ENCODE data around the gene TMEM184A. TPM values are rescaled to one million over a fixed set of nuclear protein-coding genes. Genes with fewer than 3 reads are reported as not detected.

TMEM184A gene
- total and polyA plus RNA-seq, 7 donors = 0.28 to 60.3 (median 9.3) TPM; not detected in 3

- Histone ChIP-seq H3K27ac (no peak overlapping the region), H3K9me3 (no peaks in the 10 kb centered on the region), H3K4me3 (no peak overlapping the region), H3K36me3 (peaks cover 0 to 12% (median 0%) of the 10 kb centered on the region in 4 donors), H3K27me3 (no peaks in the 10 kb centered on the region), H3K4me1 (no peaks in the 10 kb centered on the region)
- TF ChIP-seq CTCF (IDR thresholded peaks at IDR 0.05) (no peak), POLR2AphosphoS5 (IDR thresholded peaks at IDR 0.05) (no peak), EP300 (IDR thresholded peaks at IDR 0.05) (no peak), POLR2A (IDR thresholded peaks at IDR 0.05) (no peak)
- no peak for DNase-seq
- intact Hi-C loops (cut with DNase I) = no loop called here
- WGBS, 2 donors = 73 to 79% methylated on average over 17 of the region's 17 CpGs
These were observed 7.6 kb downstream of the TMEM184A start for GRCh38 chr7:1548438-1548831.

DNA sequence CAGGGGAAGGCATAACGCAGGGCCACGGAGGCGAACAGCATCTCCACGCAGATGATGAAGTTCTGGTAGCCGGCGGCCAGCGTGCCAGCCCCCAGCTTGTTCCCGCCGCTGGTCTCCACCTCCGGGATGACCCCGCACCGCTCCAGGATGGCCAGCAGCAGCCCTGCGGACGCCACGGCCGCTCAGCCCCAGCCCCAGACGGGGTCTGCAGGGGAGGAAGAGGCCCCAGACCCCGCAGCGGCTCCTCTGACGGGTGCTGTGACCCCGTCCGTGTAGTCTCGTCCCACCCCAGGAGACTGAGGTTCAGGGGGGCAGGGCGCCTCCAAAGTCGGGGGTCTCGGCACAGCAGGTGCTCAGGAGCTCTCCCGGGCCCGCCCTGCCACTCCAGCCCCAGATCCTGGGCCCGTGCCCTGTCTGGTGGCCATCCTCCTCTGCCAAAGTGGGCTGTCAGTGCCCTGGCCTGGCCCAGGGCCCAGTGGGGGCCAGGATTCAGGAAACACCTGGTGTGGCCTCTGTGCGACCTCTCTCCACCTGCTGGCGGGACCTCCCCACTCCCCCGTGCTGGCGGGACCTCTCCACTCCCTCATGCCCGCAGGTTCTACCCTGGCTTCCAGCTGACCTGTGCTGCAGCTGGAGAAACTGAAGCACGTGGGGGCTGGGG is 8.1 kb downstream of the TMEM184A start:
- whole genome bisulfite sequencing, 2 donors = 85 to 89% methylated on average over 35 of the region's 35 CpGs

DNA sequence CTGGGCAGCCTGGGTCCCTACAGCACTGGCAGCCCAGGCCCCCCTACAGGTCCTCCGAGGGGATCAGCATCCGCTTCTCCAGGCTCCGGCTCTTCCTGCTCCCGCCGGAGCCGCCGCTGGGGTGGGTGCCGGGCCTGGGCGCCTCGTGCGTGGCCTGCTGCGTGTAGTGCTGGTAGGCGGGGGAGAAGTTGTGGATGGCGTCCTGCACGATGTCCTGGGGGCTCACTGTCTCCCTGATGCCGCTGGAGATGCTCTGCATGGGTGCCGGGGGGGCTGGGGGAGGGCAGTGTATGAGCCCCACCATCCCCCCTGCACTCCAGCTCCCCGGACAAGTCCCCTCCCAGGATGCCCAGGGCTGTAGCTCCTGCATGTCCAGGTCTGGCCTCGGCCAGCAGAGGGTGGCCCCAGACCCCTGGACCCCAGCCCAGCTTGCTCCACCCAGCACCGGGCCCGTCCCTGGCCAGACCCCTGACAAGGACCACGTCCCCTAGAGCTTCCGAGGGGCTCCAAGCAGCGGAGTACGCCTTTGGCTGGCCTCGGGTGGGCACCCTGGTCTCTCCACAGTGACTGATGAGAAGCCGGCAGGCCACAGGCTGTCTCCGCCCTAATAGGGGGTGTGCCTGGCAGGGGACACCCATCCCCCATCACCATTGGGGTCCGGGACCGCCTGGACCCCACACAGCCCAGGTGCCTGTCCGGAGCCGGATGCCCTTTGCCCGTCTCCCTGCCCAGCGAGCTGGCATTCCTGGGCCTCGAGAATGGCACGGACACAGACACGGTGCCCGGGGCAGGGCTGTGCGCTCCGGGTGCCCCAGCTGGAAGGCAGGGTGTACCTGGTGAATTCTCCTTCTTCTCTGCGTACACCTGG is 8.9 kb downstream of the TMEM184A start:
- no peaks in the 10 kb centered on the region for H3K27me3 ChIP-seq
- WGBS, 2 donors = 89 to 92% methylated on average over 41 of the region's 41 CpGs

More for the DNA sequence above, 8.1 kb downstream of the TMEM184A start:
- Histone ChIP-seq H3K9me3 (no peaks in the 10 kb centered on the region), H3K27me3 (no peaks in the 10 kb centered on the region), H3K4me1 (no peaks in the 10 kb centered on the region), H3K36me3 (peaks cover 0 to 14% (median 2%) of the 10 kb centered on the region in 4 donors), H3K27ac (no peak overlapping the region), H3K4me3 (no peak overlapping the region)
- intact Hi-C loops (cut with DNase I) = no loop called here
- no peak for TF ChIP-seq CTCF (IDR thresholded peaks at IDR 0.05)
- DNase-seq = no peak

DNA sequence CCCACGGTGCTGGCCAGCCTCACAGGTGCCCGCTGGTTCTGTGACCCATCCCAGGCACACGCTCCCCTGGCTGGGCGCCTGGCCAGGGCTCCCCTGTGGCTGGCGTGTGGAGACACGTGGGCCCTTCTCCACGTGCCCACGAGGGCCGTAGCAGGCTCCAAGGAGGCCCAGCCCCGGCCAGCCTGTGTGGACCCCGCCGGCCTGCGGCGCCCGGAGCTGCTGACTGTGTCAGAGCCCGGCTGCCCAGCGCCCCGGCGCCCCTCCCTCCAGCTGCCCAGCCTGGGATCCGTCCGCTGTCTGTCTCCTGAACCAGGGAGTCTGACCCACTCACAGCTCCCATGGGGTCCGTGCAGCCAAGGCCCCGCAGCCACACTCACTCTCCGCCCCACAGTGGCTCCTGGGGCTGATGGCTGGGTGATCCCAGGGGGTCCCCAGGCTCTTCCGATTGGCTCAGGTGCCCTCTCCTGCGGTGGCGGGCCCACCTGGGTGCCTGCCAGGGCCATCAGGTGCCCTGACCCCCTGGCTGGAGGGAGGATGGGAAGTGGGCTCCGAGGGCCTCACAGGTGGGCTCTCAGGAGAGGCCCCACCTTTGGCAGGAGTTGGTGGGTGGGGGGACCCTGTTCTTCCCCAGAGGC is 9.6 kb downstream of the TMEM184A start:
- TF ChIP-seq POLR2A (IDR thresholded peaks at IDR 0.05) (no peak), EP300 (IDR thresholded peaks at IDR 0.05) (no peak), CTCF (IDR thresholded peaks at IDR 0.05) (no peak), POLR2AphosphoS5 (IDR thresholded peaks at IDR 0.05) (no peak)
- 79 to 89% methylated on average over 28 of the region's 28 CpGs for WGBS, 2 donors
- Histone ChIP-seq H3K9me3 (no peaks in the 10 kb centered on the region), H3K4me3 (no peak overlapping the region), H3K27ac (no peak overlapping the region), H3K36me3 (peaks cover 0 to 29% (median 7%) of the 10 kb centered on the region in 4 donors), H3K27me3 (no peaks in the 10 kb centered on the region), H3K4me1 (no peaks in the 10 kb centered on the region)
- no peak for DNase-seq
- intact Hi-C loops (cut with DNase I) = no loop called here

More for the DNA sequence above, 8.9 kb downstream of the TMEM184A start:
- peaks cover 0 to 21% (median 3%) of the 10 kb centered on the region in 4 donors for H3K36me3 ChIP-seq
- no peaks in the 10 kb centered on the region for H3K9me3 ChIP-seq
- H3K27ac ChIP-seq = no peak overlapping the region
- no peak for TF ChIP-seq EP300 (IDR thresholded peaks at IDR 0.05)
- no peak for TF ChIP-seq POLR2AphosphoS5 (IDR thresholded peaks at IDR 0.05)
- no peak for TF ChIP-seq POLR2A (IDR thresholded peaks at IDR 0.05)
- TF ChIP-seq CTCF (IDR thresholded peaks at IDR 0.05) = no peak
- no peaks in the 10 kb centered on the region for H3K4me1 ChIP-seq
- DNase-seq = no peak
- intact Hi-C loops (cut with DNase I) = no loop called here
- no peak overlapping the region for H3K4me3 ChIP-seq

Data from sigmoid colon (tissue), 7 donors.